SK-N-SH (cell line): ENCODE results near the gene ENOX1. TPM values are rescaled to one million over a fixed set of nuclear protein-coding genes. Genes with fewer than 3 reads are reported as not detected.

Experiments
- CTCF ChIA-PET: fragments of 300-600, 350-600 bp; formaldehyde crosslinking; extraction: SDS; loops from one replicate; lab custom pipeline; 2021; lab: Yijun Ruan, JAX
- POLR2A ChIA-PET: fragments of 350-600 bp; sonication (Branson Sonifier 250); formaldehyde crosslinking; extraction: SDS; loops from one replicate; lab custom pipeline; 2020; ENCODE audit warnings: antibody characterized with exemption, inconsistent platforms; lab: Yijun Ruan, JAX
- DNase-seq: peaks from one replicate; pipeline ENCODE4 v3.0.0; 2012
- H2AFZ ChIP-seq: fragments of 200-600 bp; sonication (generic); 2 replicates; pipeline ENCODE4 v1.8.1; 2016; ENCODE audit warnings: antibody characterized with exemption, mild to moderate bottlenecking, low read depth
- H3F3A ChIP-seq: fragments of 200-600 bp; sonication (generic); replicated peaks from 2 replicates; pipeline ENCODE3; 2016; ENCODE audit warnings: antibody characterized with exemption, mild to moderate bottlenecking; ENCODE audit not compliant: insufficient read depth
- H3K27ac ChIP-seq, 2 experiments: fragments of 200-500 bp in 1 of 2; fragments of 200-600 bp in 1 of 2; sonication (Bioruptor generic) in 1 of 2; sonication (generic), shearing (Covaris generic) in 1 of 2; 2 replicates each; pipeline versions ENCODE4 v1.5.1 to v1.6.1; 2014 to 2016; ENCODE audit warnings: low read depth in 2 of 2, inconsistent platforms in 1 of 2, low read length in 1 of 2, mild to moderate bottlenecking in 1 of 2, mixed read lengths in 1 of 2
- H3K27me3 ChIP-seq: fragments of 200-600 bp; sonication (generic), shearing (Covaris generic); 2 replicates; pipeline ENCODE4 v1.6.1; 2016; ENCODE audit warnings: mixed run types; ENCODE audit not compliant: insufficient read depth
- H3K36me3 ChIP-seq, 2 experiments: fragments of 200-500 bp in 1 of 2; fragments of 200-600 bp in 1 of 2; sonication (Bioruptor generic) in 1 of 2; sonication (generic) in 1 of 2; replicated peaks in 1 of 2; 2 replicates each; pipeline versions ENCODE3 to v1.5.1; 2014 to 2016; ENCODE audit warnings: low read length in 1 of 2, mild to moderate bottlenecking in 1 of 2; ENCODE audit not compliant: insufficient read depth in 2 of 2, control insufficient read depth in 1 of 2
- H3K4me1 ChIP-seq, 2 experiments: fragments of 200-500 bp in 1 of 2; fragments of 200-600 bp in 1 of 2; sonication (Bioruptor generic) in 1 of 2; sonication (generic), shearing (Covaris generic) in 1 of 2; 2 replicates each; pipeline versions ENCODE4 v1.5.1 to v1.6.1; 2014 to 2016; ENCODE audit warnings: low read depth in 1 of 2, low read length in 1 of 2, mixed run types in 1 of 2; ENCODE audit not compliant: insufficient read depth in 2 of 2, control insufficient read depth in 1 of 2
- H3K4me2 ChIP-seq: fragments of 200-600 bp; sonication (generic), shearing (Covaris generic); 2 replicates; pipeline ENCODE4 v1.6.1; 2017; ENCODE audit warnings: mixed run types
- H3K4me3 ChIP-seq, 2 experiments: fragments of 200-500 bp in 1 of 2; fragments of 200-600 bp in 1 of 2; sonication (Bioruptor generic) in 1 of 2; sonication (generic), shearing (Covaris generic) in 1 of 2; 2 replicates each; pipeline versions ENCODE4 v1.5.1 to v1.8.1; 2014 to 2016; ENCODE audit warnings: low read depth in 2 of 2, inconsistent platforms in 1 of 2, low read length in 1 of 2, mild to moderate bottlenecking in 1 of 2, mixed read lengths in 1 of 2, moderate library complexity in 1 of 2
- H3K79me2 ChIP-seq: fragments of 200-600 bp; sonication (generic); 2 replicates; pipeline ENCODE4 v1.8.1; 2017; ENCODE audit warnings: mild to moderate bottlenecking; ENCODE audit not compliant: insufficient read depth
- H3K9ac ChIP-seq: fragments of 200-600 bp; sonication (generic); 2 replicates; pipeline ENCODE4 v1.6.1; 2017; ENCODE audit warnings: mixed run types
- H3K9me2 ChIP-seq: fragments of 200-600 bp; sonication (generic); 2 replicates; pipeline ENCODE4 v1.6.1; 2017; ENCODE audit warnings: mixed run types
- H3K9me3 ChIP-seq: fragments of 200-600 bp; sonication (generic); 2 replicates; pipeline ENCODE4 v1.6.1; 2017; ENCODE audit warnings: mixed run types, mild to moderate bottlenecking, moderate library complexity
- H4K20me1 ChIP-seq: fragments of 200-600 bp; sonication (generic); 2 replicates; pipeline ENCODE4 v1.6.1; 2017; ENCODE audit warnings: mild to moderate bottlenecking, mixed run types; ENCODE audit not compliant: insufficient read depth
- EP300 ChIP-seq, 2 experiments: IDR thresholded peaks; 2 replicates each; pipeline versions ENCODE4 v1.4.0 to v1.6.1; 2012; ENCODE audit warnings: borderline replicate concordance in 1 of 2, low read depth in 1 of 2, low read length in 1 of 2
- EZH2phosphoT487 ChIP-seq: fragments of 200-600 bp; sonication (generic); IDR thresholded peaks from 2 replicates; pipeline ENCODE4 v1.6.1; 2017; ENCODE audit warnings: low read depth, mixed run types, mild to moderate bottlenecking, antibody characterized with exemption, moderate library complexity, borderline replicate concordance
- JUND ChIP-seq: IDR thresholded peaks from 2 replicates; pipeline ENCODE4 v1.4.0; 2012
- MEF2A ChIP-seq: IDR thresholded peaks from 2 replicates; pipeline ENCODE4 v1.4.0; 2012; ENCODE audit warnings: low read depth, borderline replicate concordance
- NFIC ChIP-seq: IDR thresholded peaks from 2 replicates; pipeline ENCODE4 v1.4.0; 2012; ENCODE audit warnings: borderline replicate concordance
- NRF1 ChIP-seq: IDR thresholded peaks from 2 replicates; pipeline ENCODE4 v1.6.1; 2012; ENCODE audit warnings: low read depth, mild to moderate bottlenecking, low read length
- SIN3A ChIP-seq: IDR thresholded peaks from 2 replicates; pipeline ENCODE4 v1.6.1; 2012; ENCODE audit warnings: low read depth, mild to moderate bottlenecking, low read length, moderate library complexity, borderline replicate concordance
- TCF12 ChIP-seq: IDR thresholded peaks from 2 replicates; pipeline ENCODE4 v1.4.0; 2012
- WGBS: methylation state at CpG from one replicate; pipeline ENCODE4 v1.1.6; 2017; ENCODE audit warnings: low lambda C conversion rate; 5-methylcytosine and 5-hydroxymethylcytosine counted together
- polyA plus RNA-seq, 3 experiments: library from polyadenylated mRNA; depleted of rRNA; stranded (reverse); fragments of >200 nt; gene quantifications; 2 replicates each; pipeline ENCODE4 v1.2.3, GENCODE V29; 2012
- TF ChIP-seq, protein P1 (sequence below): IDR thresholded peaks from 2 replicates; pipeline ENCODE4; 2012

ENOX1 gene
- polyA plus RNA-seq, 1 of the 3 experiments (the other 2 are of a cell fraction) = 5.8 TPM

DNA sequence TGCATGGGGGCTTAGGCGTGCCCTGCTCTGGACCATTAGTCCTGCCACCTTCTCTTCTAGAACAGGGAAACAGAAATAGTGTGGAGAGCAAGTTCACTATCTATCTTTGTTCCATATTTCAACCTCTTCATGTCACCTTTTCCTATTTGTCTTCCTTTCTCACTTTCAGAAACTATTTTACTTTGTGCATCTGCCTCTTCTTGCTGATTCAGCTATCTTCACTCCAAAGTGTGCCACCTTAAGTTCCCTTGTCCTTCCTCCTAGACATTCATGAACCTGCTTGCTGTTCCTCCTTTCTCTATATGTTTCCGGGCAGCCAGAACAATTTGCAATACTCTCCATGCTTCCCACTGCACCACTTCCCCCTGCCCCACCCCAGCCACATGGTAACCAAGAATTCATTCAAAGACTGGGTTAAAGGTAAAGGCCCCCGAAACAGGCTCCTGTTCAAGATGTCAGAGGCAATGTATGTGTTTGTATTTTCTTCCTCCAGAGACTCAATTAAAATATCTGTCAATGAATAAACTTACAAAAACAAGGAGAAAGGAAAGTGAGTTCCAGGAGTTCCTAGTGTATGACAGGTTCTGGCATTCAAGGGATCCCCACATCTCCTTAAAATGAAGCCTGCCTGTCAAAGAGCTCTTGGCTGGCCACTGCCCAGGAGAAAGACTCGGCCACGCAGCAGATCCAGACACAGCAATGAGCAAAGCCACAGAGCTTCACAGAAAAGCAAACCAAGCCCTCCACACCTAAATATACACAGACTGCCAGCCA, 495.3 kb downstream of the ENOX1 start:
- H3K36me3 ChIP-seq = no peaks in the 10 kb centered on the region
- no peak for DNase-seq
- no peak overlapping the region for H3K4me2 ChIP-seq
- 95% methylated on average over 5 of the region's 5 CpGs for WGBS
- TF ChIP-seq, protein P1, sequence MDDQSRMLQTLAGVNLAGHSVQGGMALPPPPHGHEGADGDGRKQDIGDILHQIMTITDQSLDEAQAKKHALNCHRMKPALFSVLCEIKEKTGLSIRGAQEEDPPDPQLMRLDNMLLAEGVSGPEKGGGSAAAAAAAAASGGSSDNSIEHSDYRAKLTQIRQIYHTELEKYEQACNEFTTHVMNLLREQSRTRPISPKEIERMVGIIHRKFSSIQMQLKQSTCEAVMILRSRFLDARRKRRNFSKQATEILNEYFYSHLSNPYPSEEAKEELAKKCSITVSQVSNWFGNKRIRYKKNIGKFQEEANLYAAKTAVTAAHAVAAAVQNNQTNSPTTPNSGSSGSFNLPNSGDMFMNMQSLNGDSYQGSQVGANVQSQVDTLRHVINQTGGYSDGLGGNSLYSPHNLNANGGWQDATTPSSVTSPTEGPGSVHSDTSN = 0 out of 2 replicates have a peak, but pooled peaks have one; percentile 31
- TF ChIP-seq EZH2phosphoT487 = no peak
- no peak overlapping the region for H3K9ac ChIP-seq
- H4K20me1 ChIP-seq = no peaks in the 10 kb centered on the region
- H3K79me2 ChIP-seq = no peaks in the 10 kb centered on the region
- no peaks in the 10 kb centered on the region for H3K27me3 ChIP-seq
- no peak overlapping the region for H3K27ac ChIP-seq
- no peaks in the 10 kb centered on the region for H3F3A ChIP-seq
- ChIA-PET POLR2A (no interaction called here), CTCF (no interaction called here)
- no peak overlapping the region for H2AFZ ChIP-seq
- H3K4me3 ChIP-seq = no peak overlapping the region
- H3K9me3 ChIP-seq = no peaks in the 10 kb centered on the region
- peaks cover 4 to 10% of the 10 kb centered on the region in 2 experiments; a peak in 1 of 4 replicates for H3K4me1 ChIP-seq
- H3K9me2 ChIP-seq = no peaks in the 10 kb centered on the region

DNA sequence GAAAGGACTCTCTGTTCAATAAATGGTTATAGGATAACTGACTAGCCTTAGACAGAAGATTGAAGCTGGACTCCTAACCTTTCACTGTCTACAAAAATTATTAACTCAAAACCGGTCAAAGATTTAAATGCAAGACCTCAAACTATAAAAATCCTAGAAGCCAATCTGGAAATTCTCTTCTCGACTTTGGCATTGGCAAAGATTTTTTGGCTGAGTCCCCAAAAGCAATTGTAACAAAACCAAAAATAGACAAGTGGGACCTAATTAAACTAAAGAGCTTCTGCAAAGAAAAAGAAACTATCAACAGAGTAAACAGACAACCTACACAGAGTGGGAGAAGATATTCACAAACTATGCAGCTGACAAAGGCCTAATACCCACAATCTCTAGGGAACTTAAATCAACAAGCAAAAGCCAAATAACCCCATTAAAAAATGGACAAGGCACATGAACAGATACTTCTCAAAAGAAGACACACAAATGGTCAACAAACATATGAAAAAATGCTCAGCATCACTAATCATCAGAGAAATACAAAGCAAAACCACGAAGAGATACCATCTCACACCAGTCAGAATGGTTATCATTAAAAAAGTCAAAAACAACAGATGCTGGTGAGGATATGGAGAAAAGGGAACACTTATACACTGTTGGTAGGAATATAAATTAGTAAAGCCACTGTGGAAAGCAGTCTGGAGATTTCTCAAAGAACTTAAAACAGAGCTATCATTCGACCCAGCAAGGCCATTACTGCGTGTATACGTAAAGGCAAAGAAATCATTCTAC, 497.1 kb downstream of the ENOX1 start:
- POLR2A ChIA-PET = no interaction called here
- no peaks in the 10 kb centered on the region for H3K9me2 ChIP-seq
- H3K36me3 ChIP-seq = no peaks in the 10 kb centered on the region
- no peaks in the 10 kb centered on the region for H3K9me3 ChIP-seq
- H3K27ac ChIP-seq = no peak overlapping the region
- no peak overlapping the region for H3K4me3 ChIP-seq
- H3K4me2 ChIP-seq = no peak overlapping the region
- H2AFZ ChIP-seq = no peak overlapping the region
- no peaks in the 10 kb centered on the region for H3F3A ChIP-seq
- TF ChIP-seq TCF12 (peak; percentile 83), JUND (peak; percentile 20), MEF2A (no peak), NRF1 (no peak), EP300 (IDR thresholded peaks at IDR 0.05; ENCODE audit: borderline replicate concordance in 1 of 2, low read depth in 1 of 2, low read length in 1 of 2) (peak in 1 of 2 experiments; percentile 12; a peak in 1 of 4 replicates), NFIC (0 out of 2 replicates have a peak, but pooled peaks have one; percentile 5), SIN3A (no peak)
- TF ChIP-seq, protein P1 = peak; percentile 47; the same call in 1 of the 2 replicates
- no peaks in the 10 kb centered on the region for H4K20me1 ChIP-seq
- 69% methylated on average over 6 of the region's 6 CpGs for WGBS
- DNase-seq = no peak
- no peak overlapping the region for H3K9ac ChIP-seq
- no peaks in the 10 kb centered on the region for H3K79me2 ChIP-seq
- CTCF ChIA-PET = interaction anchor here (0.8 kb wide), 1 partner anchor 15 kb away, joined by 4 read pairs; no protein-coding TSS in a partner anchor
- H3K4me1 ChIP-seq = peaks cover 7 to 18% of the 10 kb centered on the region in 2 experiments; a peak in 2 of 4 replicates
- H3K27me3 ChIP-seq = no peaks in the 10 kb centered on the region
